Measurements from ENCODE around the gene GPER1.
"Not testable (repeated sequence)": the region's sequence is repeated elsewhere in the genome, so short reads cannot be mapped to it uniquely, and the experiment has no call there.

Gene GPER1

GRCh38 chr7:1070544-1071011 lies 17.3 kb upstream of the GPER1 start:
- DNase-seq, result no peak

- no peak for DNase-seq
Measured at GRCh38 chr7:1071731-1072254, 16.1 kb upstream of the GPER1 start.

GRCh38 chr7:1073142-1073977 lies 14.6 kb upstream of the GPER1 start:
- DNase-seq, result no peak

GRCh38 chr7:1074018-1074417 lies 13.9 kb upstream of the GPER1 start:
- DNase-seq, result not testable (repeated sequence)

GRCh38 chr7:1074593-1075431 lies 13.1 kb upstream of the GPER1 start:
- DNase-seq, result no peak

- DNase-seq, result no peak
Measured at GRCh38 chr7:1076184-1077072, 11.5 kb upstream of the GPER1 start.

- no peak for DNase-seq
Measured at GRCh38 chr7:1078519-1078918, 9.4 kb upstream of the GPER1 start.

GRCh38 chr7:1078985-1079384 lies 8.9 kb upstream of the GPER1 start:
- DNase-seq, result no peak

GRCh38 chr7:1079546-1079945 lies 8.4 kb upstream of the GPER1 start:
- DNase-seq, result no peak

GRCh38 chr7:1080252-1080920 lies 7.5 kb upstream of the GPER1 start:
- no peak for DNase-seq

- no peak for DNase-seq
Measured at GRCh38 chr7:1080921-1081255, 7.0 kb upstream of the GPER1 start.

- no peak for DNase-seq
Measured at GRCh38 chr7:1081336-1081735, 6.6 kb upstream of the GPER1 start.

GRCh38 chr7:1081931-1082401 lies 5.9 kb upstream of the GPER1 start:
- no peak for DNase-seq

- DNase-seq, result no peak
Measured at GRCh38 chr7:1083729-1084657, 3.9 kb upstream of the GPER1 start.

GRCh38 chr7:1085266-1085665 lies 2.6 kb upstream of the GPER1 start:
- no peak for DNase-seq

GRCh38 chr7:1085910-1086421 lies 1.9 kb upstream of the GPER1 start:
- DNase-seq, result no peak

- no peak for DNase-seq
Measured at GRCh38 chr7:1086588-1087464, 1.1 kb upstream of the GPER1 start.

- no peak for DNase-seq
Measured at GRCh38 chr7:1087465-1087814, 473 bp upstream of the GPER1 start.

- DNase-seq, result no peak
Measured at GRCh38 chr7:1090236-1090635, 2.3 kb downstream of the GPER1 start.
